GM18909 (cell line): ENCODE data around the gene NAMPT.
"Not testable (repeated sequence)": the region's sequence is repeated elsewhere in the genome, so short reads cannot be mapped to it uniquely, and the experiment has no call there.

Experiments used
- ATAC-seq: cut with Tn5 transposase; IDR thresholded peaks from one replicate; pipeline ENCODE4 v1.9.1; 2021; ENCODE audit warnings: mild to moderate bottlenecking; ENCODE audit not compliant: unreplicated experiment, poor library complexity

NAMPT gene

DNA sequence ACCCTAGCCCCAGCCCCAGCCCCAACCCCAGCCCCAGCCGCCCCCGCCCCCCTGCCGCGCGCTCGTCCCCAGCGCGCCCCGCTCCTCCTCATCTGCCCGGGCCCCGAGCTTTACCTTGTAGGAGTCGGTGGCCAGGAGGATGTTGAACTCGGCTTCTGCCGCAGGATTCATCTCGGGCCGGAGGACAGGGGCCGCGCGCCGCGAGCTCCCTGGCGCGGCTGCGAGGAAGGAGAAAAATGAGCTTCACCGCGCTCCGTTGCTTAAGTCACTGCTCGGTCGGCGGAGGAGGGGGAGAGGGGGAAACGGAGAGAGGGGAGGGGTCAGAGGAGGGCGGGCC lies at the start of gene NAMPT:
Gene NAMPT, minus strand, starts transcription at position 270 of the 337 bp plus-strand sequence. Its CDS starts 99 bp downstream, at position 171.
- no peak for ATAC-seq

GRCh38 chr7:106332201-106332600 lies 47.4 kb upstream of the NAMPT start:
- no peak for ATAC-seq

DNA sequence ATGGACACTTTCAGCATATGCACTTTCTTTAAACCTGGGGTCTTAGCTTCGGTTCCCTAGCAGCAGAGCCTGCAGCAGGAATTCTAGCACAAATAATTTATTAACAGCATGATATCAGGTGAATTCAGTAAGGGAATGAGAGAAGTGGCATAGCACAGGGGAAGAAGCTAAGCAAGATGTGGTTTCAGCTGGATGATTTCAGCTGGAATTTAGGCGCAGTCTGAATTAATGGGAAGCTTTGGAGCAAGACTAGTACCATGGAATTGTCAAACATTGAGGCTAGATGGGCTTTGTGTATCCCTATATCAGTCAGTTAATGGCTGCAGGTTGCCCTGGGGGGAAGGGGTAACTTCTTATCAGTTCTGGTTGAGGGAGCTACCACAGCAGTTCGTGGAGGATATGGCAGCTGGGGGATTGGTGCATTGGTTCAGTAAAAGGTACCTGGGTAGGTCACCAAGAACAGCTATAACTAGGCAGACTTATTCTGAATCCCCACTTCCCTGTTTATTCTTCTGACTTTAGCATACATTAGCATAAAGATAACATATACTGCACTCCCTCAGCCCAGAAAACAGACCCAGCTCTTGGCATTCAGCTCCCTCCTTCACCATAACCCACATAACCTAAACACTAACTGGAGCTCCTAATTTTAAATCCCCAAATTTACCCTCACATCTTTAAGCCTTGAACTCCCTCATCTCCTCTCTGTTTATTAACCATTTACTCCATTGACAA lies 46.8 kb upstream of the NAMPT start:
- no peak for ATAC-seq

DNA sequence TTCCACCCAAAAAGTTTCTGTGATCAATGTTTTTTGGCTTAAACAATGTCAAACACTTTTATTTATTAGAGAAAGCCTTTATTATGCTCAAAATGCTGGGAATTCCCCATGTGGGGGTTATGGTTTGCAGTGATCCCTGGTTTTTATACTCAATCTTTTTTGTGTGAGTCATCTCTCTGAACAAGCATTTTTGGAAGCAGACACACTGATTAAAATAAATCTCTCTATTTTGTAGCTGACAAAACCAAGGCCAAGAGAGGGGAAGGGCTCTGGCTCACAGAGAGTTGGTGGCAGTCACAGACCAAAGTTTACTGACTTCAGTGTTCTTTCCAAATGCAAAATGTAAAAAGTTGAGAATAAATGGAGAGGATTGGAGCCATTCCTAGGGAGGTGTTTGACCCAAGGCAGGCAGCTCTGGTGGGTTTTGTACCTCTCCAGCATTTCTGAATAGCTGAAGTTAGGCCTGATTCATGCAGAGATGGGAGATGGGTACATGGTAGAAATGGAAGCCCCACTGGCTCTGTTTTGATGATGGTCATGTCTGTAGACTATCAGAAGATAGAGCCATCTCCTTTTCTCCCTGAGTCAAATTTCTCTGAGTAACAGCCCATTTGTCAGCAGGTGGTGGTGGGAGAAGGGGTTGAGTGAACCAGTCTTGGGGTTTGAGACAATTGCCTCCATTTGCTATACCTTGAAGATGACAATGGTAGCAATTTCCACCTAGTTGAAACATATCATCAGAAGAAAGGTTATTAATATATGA lies 45.4 kb upstream of the NAMPT start:
- no peak for ATAC-seq

- no peak for ATAC-seq
Measured at GRCh38 chr7:106329408-106329807, 44.6 kb upstream of the NAMPT start.

GRCh38 chr7:106327538-106328481 lies 43.0 kb upstream of the NAMPT start:
- ATAC-seq = no peak

GRCh38 chr7:106326594-106327537 lies 42.1 kb upstream of the NAMPT start:
- ATAC-seq = no peak

DNA sequence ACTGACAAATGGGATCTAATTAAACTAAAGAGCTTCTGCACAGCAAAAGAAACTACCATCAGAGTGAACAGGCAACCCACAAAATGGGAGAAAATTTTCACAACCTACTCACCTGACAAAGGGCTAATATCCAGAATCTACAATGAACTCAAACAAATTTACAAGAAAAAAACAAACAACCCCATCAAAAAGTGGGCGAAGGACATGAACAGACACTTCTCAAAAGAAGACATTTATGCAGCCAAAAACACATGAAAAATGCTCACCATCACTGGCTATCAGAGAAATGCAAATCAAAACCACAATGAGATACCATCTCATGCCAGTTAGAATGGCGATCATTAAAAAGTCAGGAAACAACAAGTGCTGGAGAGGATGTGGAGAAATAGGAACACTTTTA lies 39.7 kb upstream of the NAMPT start:
- not testable (repeated sequence) for ATAC-seq

DNA sequence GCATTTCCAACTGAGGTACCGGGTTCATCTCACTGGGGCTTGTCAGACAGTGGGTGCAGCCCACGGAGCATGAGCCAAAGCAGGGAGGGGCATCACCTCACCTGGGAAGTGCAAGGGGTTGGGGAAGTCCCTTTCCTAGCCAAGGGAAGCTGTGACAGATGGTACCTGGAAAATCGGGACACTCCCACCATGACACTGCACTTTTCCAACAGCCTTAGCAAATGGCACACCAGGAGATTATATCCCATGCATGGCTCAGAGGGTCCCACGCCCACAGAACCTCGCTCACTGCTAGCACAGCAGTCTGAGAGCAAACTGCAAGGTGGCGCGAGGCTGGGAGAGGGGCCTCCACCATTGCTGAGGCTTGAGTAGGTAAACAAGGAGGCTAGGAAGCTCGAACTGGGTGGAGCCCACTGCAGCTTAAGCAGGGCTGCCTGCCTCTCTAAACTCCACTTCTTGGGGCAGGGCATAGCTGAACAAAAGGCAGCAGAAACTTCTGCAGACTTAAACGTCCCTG lies 35.5 kb upstream of the NAMPT start:
- ATAC-seq = not testable (repeated sequence)

- no peak for ATAC-seq
Measured at GRCh38 chr7:106318482-106318881, 33.7 kb upstream of the NAMPT start.

DNA sequence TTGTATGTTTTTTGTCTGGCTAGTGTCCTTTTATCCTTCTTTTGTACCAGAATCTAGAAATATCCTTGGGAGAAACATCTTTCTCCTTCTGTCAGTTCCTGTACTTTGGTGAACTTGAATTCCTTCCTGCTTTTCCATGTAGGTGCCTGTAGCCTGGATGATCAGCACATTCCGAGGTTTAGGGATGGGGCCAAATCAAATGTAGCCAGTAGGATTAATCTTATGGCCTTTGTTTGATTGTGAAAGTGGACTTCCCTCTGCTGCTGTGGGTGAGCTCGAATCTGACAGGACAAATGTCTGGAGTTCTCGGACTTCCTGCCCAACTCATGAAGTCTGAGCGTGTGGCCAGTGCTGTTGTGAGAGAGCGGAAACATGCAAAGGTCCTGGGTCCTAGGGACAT lies 33.2 kb upstream of the NAMPT start:
- no peak for ATAC-seq

GRCh38 chr7:106316947-106317346 lies 32.2 kb upstream of the NAMPT start:
- no peak for ATAC-seq

DNA sequence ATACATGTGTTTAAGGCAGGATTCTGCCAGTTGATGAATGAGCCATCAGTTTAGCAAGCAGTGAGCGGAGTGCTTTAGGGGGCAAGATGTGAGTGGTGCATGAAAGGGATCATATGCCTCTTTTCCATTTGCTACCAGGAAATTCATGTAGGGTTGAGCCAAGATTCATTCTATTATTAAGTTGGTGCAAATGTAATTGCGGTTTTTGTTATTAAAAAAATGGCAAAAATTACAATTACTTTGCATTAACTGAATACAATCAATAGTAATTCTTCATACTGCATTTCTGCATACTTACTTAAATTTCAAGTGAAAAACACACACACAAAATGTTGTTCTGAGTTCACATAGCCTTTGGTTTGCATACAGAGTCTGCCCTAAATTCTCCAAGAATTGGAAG lies 30.1 kb upstream of the NAMPT start:
- ATAC-seq = no peak

GRCh38 chr7:106313966-106314365 lies 29.2 kb upstream of the NAMPT start:
- ATAC-seq = no peak

GRCh38 chr7:106313456-106313901 lies 28.7 kb upstream of the NAMPT start:
- ATAC-seq = no peak

DNA sequence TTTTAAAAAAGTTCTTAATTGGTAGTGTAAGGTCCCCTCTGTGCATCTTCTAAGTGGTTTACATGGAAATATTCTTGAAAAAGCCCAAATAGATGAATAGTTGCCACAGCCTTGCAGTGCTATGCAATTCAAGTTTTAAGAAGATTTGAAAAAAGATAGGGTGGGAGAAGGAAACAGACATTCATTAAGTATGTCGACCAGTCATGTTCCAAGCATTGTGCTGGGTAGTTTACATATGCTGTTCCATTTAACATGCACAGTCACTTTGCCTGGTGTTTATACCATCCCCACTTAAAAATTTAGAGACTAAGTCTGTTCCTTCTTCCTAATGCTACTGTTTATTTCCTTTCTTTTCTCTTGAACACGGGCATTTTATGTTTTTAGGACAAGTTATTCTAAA lies 28.1 kb upstream of the NAMPT start:
- no peak for ATAC-seq

DNA sequence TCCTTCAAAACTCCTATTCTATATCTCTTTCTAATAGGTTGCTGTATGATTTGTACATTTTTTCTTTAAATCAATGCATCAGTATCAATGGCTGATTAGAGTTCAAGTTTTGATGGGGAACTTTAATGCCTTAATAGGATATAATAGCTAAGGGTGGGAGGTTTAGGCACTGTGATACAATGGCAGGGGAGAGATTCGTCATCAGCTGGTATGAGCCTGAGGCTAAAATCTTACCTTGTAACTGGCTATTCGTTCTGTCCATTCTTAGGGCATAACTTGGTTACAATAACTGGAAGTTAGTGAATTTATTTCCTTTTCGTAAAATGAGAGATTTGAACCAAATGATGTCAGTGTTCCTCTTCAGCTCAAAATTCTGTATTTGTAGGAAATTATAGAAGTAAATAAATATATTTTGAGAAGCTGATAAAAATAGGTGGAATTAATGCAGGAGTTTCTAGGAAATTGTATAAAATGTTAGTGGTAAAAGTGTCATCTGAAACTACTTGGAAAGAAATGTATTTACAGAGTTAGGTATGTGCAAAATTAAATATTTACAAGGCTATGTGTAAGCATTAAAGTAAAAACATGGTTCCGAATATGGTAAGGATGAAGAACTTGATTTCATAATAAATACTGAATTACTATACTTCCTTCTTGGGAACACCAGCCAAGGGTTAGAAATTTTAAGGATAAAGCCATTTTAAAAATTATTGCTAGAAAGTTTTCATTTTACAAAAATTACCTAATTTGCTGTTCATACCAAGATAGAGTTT lies 27.5 kb upstream of the NAMPT start:
- no peak for ATAC-seq

DNA sequence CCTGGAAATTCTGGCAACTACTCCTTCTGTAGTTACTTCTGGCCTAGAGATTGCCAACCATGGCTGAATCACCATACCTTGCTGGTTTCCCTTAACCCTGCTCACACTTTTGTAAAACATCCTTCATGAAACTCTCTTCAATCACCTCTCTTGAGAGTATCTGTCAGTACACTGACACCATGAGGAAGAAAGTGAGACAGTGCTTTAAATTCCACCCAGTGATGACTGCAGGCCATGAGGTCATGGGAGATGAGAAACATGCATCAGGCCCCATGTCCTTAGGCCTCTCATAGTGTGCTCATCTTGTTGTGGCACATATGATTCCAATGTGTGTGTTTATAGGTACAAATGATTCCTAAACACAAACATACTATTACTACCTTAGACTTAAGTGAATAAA lies 24.6 kb upstream of the NAMPT start:
- no peak for ATAC-seq

- ATAC-seq = no peak
Measured at GRCh38 chr7:106306256-106306655, 21.5 kb upstream of the NAMPT start.
